Umbilical cord (tissue), 2 donors: ENCODE data around the gene MAK. TPM values are rescaled to one million over a fixed set of nuclear protein-coding genes. Genes with fewer than 3 reads are reported as not detected.
A peak's percentile ranks its signal among the peaks of the same experiment; 100 is the strongest.
"Not testable (repeated sequence)": the region's sequence is repeated elsewhere in the genome, so short reads cannot be mapped to it uniquely, and the experiment has no call there.

Experiments used
- DNase-seq: peaks from one replicate; pipeline ENCODE4 v3.0.0-alpha.2; 2015; ENCODE audit warnings: low spot score
- total RNA-seq: library from RNA; depleted of rRNA; stranded (reverse); fragments of >200 nt; gene quantifications from one replicate; pipeline ENCODE4 v1.2.3, GENCODE V29; 2014; ENCODE audit warnings: low replicate concordance; ENCODE audit not compliant: insufficient read depth

The MAK gene, protein sequence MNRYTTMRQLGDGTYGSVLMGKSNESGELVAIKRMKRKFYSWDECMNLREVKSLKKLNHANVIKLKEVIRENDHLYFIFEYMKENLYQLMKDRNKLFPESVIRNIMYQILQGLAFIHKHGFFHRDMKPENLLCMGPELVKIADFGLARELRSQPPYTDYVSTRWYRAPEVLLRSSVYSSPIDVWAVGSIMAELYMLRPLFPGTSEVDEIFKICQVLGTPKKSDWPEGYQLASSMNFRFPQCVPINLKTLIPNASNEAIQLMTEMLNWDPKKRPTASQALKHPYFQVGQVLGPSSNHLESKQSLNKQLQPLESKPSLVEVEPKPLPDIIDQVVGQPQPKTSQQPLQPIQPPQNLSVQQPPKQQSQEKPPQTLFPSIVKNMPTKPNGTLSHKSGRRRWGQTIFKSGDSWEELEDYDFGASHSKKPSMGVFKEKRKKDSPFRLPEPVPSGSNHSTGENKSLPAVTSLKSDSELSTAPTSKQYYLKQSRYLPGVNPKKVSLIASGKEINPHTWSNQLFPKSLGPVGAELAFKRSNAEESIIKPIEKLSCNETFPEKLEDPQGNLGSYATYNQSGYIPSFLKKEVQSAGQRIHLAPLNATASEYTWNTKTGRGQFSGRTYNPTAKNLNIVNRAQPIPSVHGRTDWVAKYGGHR
- 2.2 TPM for total RNA-seq

DNA sequence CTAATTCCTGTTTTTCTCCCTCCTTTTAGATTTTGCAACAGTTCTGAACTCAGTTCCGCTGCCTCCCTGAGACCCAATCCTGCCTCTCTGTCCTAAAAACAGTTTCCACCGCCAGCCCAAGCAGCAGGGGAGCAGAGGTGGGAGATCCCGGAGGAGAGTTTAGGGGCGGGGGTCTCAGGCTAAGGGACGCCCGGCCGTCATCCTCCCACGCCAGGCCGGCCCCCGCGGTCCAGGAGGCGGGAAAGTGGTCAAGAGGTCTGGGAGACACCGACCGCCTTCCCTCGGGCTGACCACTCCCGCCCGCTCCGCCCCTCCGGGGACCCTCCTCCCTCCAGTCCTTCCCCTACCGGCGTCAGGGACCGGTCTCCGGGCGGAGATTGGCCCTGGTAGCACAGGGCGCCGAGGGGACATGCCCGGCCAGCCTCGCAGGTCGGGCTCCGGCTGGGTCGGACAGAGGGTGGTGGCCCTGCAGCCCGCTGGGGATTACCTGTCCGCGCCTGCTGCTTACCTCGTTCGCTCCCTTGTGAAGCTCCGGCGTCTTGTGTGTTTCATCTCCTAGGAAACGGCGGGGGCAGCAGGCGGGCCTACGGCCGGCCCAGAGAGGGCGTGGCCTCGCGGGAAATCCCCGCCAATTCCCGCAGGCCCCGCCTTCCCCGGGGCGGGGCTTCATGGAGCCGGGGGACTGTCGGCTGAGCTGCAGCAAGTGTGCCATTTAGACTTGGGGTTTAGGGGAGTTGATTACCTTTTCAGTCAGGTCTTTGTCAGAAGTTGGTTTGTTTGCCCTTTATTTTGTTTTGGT, at the start of gene MAK:
MAK (minus strand) TSS at position 545 of the 799 bp plus-strand sequence. CDS start 7,891 bp downstream, outside the sequence.
- DNase-seq: peak; percentile 90

DNA sequence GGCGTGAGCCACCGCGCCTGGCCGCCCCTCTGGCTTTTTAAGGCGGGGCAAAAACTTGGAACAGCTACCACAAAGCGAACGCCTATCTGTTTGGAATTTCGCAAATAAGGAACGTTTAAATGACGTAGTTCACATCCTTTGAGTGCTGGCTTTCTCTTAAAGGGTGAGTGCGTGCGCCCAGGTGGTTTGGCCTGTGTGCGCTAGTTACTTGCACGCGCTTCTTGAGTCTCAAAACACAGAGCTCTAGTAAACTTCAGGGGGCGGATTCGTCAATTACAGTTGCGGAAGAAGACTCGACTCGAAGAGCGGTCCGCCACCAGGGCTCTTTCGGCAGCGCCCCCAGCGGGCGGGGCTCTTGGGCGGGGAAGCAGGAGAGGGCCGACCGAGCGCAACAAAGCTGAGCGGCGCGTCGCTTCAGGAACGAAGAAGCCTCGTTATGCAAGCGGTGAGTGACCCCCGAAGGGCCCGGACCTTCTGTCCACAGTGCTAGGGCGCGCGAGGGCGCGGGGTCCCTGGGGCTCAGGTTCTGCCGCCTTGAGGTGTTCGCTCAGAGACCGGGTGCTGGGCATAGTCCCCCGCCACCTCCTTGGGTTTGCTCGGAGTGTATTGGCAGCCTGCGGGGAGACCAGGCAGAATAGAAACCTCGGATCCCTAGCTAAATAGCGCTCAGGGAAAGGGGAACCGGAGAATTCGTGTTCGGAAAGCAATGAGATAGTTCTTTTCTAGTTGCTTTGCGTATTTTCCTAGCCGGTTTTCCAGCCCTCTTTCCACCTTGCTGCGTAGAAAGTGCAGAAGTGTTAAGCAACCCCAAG, 48.6 kb upstream of the MAK start, which contains the start of gene SYCP2L:
SYCP2L (plus strand) TSS at position 362 of the 812 bp plus-strand sequence; CDS start at position 437, 75 bp downstream.
- DNase-seq: peak; percentile 36

DNA sequence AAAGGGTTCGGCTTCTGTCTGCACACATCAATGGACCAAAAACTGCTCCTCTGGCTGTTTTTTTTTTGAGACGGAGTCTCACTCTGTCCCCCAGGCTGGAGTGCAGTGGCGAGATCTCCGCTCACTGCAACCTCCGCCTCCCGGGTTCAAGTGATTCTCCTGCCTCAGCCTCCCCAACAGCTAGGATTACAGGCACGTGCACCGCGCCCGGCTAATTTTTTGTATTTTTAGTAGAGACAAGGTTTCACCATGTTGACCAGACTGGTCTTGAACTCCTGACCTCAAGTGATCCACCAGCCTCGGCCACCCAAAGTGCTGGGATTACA, 48.0 kb upstream of the MAK start:
- not testable (repeated sequence) for DNase-seq

DNA sequence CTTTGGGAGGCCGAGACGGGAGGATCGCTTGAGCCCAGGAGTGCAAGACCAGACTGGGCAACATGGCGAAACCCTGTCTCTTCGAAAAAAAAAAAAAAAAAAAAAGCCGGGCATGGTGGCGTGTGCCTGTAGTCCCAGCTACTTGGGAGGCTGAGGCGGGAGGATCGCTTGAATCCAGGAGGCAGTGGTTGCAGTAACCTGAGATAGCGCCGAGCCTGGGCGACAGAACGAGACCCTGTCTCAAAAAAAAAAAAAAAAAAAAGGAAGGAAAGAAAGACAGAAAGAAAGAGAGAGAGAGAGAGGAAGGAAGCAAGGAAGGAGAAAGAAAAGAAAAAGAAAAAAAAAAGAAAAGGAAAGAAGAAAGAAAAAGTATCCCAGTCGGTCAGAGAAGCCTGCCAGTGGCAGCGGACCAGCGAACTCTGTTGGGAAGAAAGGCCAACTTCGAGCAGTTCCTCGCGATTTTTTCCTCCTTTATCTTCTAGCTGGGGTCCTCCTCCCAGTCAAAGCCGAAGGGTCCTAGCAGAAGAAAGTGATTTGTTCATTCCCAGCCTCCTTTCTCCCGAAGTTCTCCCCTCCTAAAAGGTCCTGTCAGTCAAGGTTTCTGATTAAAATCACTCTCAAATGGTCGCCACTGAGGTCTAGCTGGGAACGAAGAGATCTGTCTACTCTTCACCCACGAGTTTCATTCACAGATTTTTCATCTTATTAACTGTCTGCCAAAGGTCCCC, 46.1 kb upstream of the MAK start:
- no peak for DNase-seq

DNA sequence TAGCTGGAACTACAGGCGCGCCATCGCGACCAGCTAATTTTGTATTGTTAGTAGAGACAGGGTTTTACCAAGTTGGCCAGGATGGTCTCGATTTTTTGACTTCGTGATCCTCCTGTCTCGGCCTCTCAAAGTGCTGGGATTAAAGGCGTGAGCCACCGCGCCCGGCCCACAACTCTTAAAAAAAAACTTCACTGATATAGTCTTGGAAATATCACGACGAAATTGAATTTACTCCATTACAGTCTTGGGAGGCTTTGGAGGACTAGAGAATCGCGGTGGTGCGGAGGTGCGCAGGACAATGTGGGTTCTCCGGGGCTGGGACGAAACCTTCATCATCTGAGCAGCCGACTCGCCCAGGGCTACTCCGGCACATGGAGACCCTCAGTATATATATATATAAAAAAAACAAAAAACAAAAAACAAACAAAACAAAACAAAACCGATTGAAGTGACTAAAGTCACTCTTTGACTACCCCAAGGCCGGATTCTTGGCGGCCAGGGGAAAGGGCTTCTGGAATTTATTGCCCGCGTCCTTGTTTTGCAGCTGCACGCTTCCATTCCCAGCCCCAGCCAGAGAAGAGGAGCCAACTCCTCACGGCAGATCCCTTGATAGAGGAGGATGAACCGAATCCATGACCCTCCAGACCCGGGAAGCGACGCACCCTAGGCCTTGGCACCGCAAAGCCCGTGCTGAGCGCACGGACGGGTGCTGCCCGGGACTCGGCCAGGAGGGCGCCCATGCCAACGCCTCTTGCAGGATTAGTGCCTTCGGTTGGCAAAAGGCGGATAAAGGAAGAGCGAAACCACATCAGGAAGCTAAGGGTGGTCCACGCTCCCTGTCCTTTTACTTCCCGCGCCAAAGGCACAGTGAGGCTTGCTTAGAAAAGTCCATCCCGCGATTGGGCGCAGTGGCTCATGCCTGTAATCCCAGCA, 45.2 kb upstream of the MAK start:
- no peak for DNase-seq

DNA sequence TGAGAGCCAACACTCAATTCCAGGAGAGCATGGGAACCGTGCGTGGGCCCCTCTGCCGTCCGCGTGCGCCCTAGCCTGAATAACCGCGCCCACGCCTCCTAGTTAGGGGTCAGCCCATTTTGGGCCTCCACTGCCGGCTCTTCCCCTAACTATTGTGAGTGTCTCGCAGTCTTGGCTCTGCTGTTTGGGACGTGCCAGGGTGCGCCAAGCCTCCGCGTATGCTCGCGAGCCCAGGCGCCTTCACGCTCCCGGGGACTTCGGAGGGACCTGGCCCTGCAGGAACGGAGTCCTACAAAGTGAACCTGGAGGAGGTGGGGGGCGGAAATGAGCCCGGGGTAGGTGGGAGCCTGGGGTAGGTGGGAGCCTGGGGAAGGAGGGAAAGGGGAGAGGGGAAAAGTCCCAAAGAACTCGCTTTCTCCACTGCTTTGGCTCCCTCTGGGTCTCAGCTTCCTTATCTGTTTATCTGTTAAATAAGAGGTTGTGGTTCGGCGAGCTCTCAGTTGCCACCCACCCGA, 44.4 kb upstream of the MAK start:
- no peak for DNase-seq

DNA sequence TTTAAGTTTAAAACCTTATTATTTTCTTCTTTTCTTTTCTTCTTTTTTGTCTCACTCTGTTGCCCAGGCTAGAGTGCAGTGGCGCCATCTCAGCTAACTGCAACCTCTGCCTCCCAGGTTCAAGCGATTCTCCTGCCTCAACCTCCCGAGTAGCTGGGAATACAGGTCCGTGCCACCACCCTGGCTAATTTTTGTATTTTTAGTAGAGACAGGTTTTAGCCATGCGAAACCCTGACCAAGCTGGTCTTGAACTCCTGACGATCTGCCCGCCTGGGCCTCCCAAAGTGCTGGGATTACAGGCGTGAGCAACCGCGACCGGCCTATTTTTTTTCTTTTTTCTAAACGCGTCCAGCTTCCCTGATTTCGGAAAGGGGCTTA, 43.9 kb upstream of the MAK start:
- not testable (repeated sequence) for DNase-seq

DNA sequence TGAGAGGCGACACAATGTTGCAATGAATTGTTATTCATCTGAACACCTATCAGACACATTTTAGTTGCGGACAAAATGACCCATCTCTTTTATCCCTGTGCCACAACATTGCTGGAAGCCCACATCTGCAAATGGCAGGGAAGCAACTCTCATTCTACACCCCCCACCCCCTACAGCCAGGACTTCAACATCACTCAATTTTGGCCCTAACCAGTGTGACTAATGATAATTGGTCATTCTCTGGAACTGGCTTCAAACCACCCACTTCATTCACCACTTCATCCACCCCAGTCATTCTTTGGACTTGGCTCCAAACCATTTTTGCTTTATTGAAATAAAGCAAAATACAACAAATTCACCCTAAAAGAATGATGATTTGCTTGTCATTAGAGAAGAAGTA, 42.0 kb upstream of the MAK start:
- no peak for DNase-seq

DNA sequence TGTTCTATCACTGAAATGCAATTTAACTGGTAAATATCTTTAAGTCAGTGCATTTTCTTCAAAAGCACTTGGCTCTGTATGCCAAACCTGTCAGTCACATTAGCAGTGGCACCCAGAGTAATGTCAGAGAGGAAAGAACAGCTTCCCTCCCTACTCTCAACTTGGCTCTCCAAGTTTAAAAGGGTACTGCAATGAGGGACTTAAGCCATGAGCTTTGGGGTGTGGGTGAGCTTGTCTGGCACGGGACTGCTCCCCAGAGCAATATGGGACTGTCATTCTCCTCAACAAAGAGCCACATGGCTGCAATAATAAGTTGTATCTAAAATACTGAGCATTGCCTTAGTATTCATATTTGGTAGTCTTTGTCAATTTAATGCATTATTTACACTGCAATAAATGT, 39.5 kb upstream of the MAK start:
- DNase-seq: no peak

DNA sequence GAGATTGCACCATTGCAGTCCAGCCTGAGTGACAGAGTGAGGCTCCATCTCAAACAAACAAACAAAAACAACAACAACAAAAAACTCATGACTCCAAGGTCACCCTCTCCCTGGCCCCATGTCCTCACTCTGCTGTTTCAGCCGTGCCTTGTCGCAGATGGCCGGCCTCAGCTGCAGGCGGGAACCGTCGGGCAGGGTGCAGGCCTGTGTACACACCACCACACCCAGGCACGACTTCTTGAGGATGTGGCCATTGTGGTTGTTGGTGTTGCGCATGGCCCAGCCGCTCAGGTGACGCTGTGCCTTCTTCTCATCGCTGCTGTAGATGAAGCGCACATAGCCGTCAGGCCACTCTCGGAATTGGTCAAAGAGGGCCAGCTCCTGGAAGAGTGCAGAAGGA, 38.7 kb upstream of the MAK start:
- no peak for DNase-seq

DNA sequence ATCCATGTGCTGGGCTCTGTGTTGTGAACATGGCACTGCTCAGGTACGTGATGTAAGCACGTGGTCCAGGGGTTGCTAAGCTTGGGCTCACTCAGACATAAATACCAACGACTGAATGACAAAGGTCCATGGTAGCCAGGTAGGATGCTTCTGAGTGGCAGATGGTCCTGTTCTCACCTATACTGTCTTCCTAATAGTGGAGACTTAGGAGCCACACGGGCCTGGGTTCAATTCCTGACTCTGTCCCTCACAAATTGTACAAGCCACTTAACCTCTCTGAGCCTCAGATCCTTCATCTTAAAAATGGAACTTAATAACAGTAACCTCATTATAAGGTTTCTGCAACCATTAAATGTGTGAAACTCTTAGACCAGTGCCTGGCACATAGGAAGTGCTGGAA, 36.7 kb upstream of the MAK start:
- no peak for DNase-seq

DNA sequence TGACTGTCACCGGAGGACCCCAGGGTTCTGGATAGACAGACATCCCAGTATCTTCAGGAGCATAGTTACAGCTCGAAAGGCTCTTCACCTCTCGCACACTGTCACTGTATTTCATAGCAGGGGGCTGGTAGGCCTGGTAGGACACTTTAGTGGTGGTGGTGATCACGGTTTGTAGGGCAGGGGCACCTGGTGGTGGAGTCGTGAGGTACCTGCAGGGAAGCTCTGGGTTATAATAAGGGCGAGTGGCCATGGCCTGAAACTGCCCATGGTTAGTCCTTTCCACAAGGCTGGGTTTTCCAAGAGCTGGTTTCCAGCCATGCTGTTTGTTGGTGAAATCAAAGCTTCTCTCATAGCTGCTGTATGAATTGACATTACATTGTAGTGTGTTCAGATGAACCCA, 35.9 kb upstream of the MAK start:
- no peak for DNase-seq

DNA sequence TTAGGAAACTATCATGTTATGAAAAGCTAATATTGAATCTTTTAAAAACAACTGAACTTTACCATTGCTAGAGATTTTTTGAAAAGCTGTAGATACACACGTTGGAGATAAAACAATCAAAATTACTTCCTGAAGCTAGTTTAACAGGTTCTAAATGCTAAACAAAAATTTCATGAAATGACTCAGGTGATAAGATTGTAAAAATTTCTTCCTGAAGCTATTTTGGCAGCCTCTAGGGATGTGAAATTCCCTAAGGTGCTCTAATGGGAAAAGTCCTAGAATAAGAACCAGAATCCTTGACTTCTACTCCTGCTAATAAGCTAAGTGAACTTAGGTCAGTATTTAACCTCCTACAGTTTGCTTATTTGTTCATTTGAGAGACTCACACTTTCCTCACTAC, 35.0 kb upstream of the MAK start:
- DNase-seq: no peak

DNA sequence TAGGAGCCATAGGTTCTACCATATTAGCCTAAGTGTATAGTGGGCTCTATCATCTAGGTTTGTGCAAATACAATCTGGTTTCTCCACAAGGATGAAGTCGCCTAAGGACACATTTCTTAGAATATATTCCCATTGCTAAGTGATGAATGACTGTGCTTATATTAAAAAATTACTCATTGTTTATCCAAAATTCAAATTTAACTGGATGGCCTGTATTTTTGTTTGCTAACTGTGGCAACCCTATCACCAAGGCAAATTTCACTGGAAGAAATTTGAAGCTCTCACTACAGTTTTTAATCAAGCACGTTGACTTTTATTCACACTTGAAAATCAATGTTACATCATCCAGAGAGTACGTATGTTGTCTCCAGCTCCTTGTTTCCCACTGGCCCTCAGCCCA, 29.6 kb upstream of the MAK start:
- DNase-seq: no peak

DNA sequence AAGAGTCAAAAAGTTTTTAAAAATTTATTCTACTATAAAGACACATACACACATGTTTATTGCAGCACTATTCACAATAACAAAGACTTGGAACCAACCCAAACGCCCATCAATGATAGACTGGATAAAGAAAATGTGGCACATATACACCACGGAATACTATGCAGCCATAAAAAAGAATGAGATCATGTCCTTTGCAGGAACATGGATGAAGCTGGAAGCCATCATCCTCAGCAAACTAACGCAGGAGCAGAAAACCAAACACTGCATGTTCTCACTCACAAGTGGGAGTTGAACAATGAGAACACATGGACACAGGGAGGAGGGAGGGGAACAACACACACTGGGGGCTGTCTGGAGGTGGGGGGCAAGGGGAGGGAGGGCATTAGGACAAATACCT, 28.4 kb upstream of the MAK start:
- DNase-seq: not testable (repeated sequence)

DNA sequence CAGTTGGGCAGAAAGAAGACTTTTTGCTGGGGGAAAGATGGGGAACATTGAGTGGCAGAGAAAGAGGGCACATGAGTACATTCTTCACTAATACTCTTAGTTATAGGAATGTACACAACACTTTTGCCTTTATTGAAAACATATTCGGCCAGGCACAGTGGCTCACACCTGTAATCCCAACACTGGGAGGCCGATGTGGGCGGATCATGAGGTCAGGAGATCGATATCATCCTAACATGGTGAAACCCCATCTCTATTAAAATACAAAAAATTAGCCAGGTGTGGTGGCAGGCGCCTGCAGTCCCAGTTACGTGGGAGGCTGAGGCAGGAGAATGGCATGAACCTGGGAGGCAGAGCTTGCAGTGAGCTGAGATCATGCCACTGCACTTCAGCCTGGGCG, 24.7 kb upstream of the MAK start:
- DNase-seq: not testable (repeated sequence)

DNA sequence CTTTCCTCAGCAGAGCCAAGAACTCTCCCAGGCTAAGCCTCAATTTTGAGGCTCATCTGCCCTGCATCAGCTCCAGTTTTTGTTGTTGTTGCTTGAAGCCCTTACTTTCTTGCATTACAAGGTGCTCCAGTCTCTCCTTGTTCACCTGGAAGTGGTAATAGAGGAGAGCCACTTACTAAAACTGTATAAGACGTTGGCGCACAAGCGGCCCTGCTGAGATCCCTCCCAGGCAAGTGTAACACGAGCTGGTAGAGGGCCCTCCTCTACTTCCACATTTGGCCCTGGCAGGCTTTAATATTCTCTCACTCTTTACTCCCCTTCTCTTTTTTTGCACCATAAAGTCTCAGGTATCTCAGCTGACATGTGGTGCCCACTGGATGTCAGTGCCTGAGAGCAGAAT, 24.0 kb upstream of the MAK start:
- DNase-seq: no peak

DNA sequence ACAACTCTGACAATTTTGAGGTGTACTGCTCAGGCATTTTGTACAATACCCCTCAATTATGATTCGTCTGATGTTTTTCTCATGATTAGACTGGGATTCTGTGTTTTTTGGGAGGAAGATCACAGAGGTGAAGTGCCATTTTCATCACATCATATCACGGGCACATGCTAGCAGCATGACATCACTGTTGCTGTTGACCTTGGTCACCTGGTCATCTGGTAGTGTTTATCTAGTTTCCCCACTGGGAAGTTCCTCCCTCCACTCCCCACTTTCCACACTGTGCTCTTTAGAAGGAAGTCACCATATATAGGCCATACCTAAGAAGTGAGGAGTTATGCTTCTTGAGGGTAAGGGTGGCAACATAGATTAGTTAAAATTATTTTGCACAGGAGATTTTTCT, 22.7 kb upstream of the MAK start:
- no peak for DNase-seq

DNA sequence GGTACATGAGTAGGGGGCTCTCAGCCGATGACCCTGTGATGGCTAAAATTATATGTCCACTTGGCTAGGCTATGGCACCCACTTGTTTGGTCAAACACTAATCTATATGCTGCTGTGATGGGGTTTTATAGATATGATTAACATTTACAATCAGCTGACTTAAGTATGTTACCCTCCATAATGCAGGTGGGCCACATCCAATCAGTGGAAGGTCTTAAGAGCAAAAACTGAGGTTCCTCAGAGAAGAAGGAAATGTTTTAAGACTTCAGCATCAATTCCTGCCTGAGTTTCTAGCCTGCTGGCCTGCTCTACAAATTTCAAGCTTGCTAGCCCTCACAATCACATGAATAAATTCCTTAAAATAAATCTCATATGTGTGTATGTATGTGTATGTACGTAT, 18.9 kb upstream of the MAK start:
- DNase-seq: no peak
